ENCODE data around the gene TNPO2. TPM values are rescaled to one million over a fixed set of nuclear protein-coding genes. Genes with fewer than 3 reads are reported as not detected.

TNPO2 gene
- total RNA-seq, 4 donors from 2014 or later: 56.1 to 120 (median 77.6) TPM

- peaks cover 0 to 23% (median 11%) of the 10 kb centered on the region in 4 donors for H3K4me1 ChIP-seq
- 7 to 9% methylated on average over 42 to 52 of the region's 59 CpGs for WGBS, 2 donors
- peak; percentile 97 to 100 for DNase-seq (ENCODE audit: low spot score in 2 of 2)
- H3K27ac ChIP-seq: peak within 1 kb of the TSS; percentile 37 to 90 (median 89)
- peaks cover 0 to 33% (median 6%) of the 10 kb centered on the region in 3 donors for H3K36me3 ChIP-seq
- H3K9me3 ChIP-seq: no peaks in the 10 kb centered on the region
- TF ChIP-seq POLR2A (IDR thresholded peaks at IDR 0.05): peak in 1 of 2 donors; percentile 48
- peak; percentile 93 to 96 for TF ChIP-seq EP300 (IDR thresholded peaks at IDR 0.05)
- peak in 1 of 5 experiments; percentile 37 for TF ChIP-seq CTCF (IDR thresholded peaks at IDR 0.05)
- no peaks in the 10 kb centered on the region for H3K27me3 ChIP-seq
- H3K4me3 ChIP-seq: peak within 1 kb of the TSS; percentile 46 to 86 (median 74)
Observed at GRCh38 chr19:12696366-12697335, 27.1 kb downstream of the TNPO2 start, which contains the start of gene FBXW9. FBXW9 (minus strand) TSS chr19:12696631; CDS start chr19:12696581, 50 bp downstream.

GRCh38 chr19:12695997-12696365 lies 27.8 kb downstream of the TNPO2 start:
- peak overlapping the region; percentile 46 to 86 (median 74) for H3K4me3 ChIP-seq
- H3K4me1 ChIP-seq: peaks cover 0 to 23% (median 11%) of the 10 kb centered on the region in 4 donors
- H3K27me3 ChIP-seq: no peaks in the 10 kb centered on the region
- TF ChIP-seq POLR2A (IDR thresholded peaks at IDR 0.05) (no peak), EP300 (IDR thresholded peaks at IDR 0.05) (no peak), CTCF (IDR thresholded peaks at IDR 0.05) (no peak)
- H3K9me3 ChIP-seq: no peaks in the 10 kb centered on the region
- H3K27ac ChIP-seq: peak overlapping the region in 2 of 4 donors; percentile 89 to 90
- no peak for DNase-seq (ENCODE audit: low spot score in 2 of 2)
- peaks cover 0 to 26% (median 2%) of the 10 kb centered on the region in 3 donors for H3K36me3 ChIP-seq
- 0 to 5% methylated on average over 9 to 23 of the region's 36 CpGs for WGBS, 2 donors

GRCh38 chr19:12695514-12695913 lies 28.2 kb downstream of the TNPO2 start:
- Histone ChIP-seq H3K4me1 (peaks cover 0 to 23% (median 11%) of the 10 kb centered on the region in 4 donors), H3K36me3 (peaks cover 0 to 22% (median 0%) of the 10 kb centered on the region in 3 donors), H3K27ac (no peak overlapping the region), H3K27me3 (no peaks in the 10 kb centered on the region), H3K9me3 (no peaks in the 10 kb centered on the region), H3K4me3 (peak overlapping the region; percentile 46 to 86 (median 74))
- WGBS, 2 donors: 78 to 100% methylated on average over 1 of the region's 1 CpG
- TF ChIP-seq POLR2A (IDR thresholded peaks at IDR 0.05): no peak
- DNase-seq (ENCODE audit: low spot score in 2 of 2): no peak

GRCh38 chr19:12695096-12695495 lies 28.6 kb downstream of the TNPO2 start:
- peak overlapping the region in 1 of 4 donors; percentile 82 for H3K4me3 ChIP-seq
- H3K27ac ChIP-seq: no peak overlapping the region
- no peaks in the 10 kb centered on the region for H3K27me3 ChIP-seq
- H3K9me3 ChIP-seq: no peaks in the 10 kb centered on the region
- no peak for DNase-seq (ENCODE audit: low spot score in 2 of 2)
- no peak for TF ChIP-seq POLR2A (IDR thresholded peaks at IDR 0.05)
- no peak for TF ChIP-seq EP300 (IDR thresholded peaks at IDR 0.05)
- no peak for TF ChIP-seq CTCF (IDR thresholded peaks at IDR 0.05)
- WGBS, 2 donors: 77 to 85% methylated on average over 2 of the region's 2 CpGs
- peaks cover 0 to 22% (median 0%) of the 10 kb centered on the region in 3 donors for H3K36me3 ChIP-seq
- H3K4me1 ChIP-seq: peaks cover 0 to 23% (median 11%) of the 10 kb centered on the region in 4 donors

GRCh38 chr19:12694641-12695040 lies 29.1 kb downstream of the TNPO2 start:
- peaks cover 0 to 22% (median 0%) of the 10 kb centered on the region in 3 donors for H3K36me3 ChIP-seq
- DNase-seq (ENCODE audit: low spot score in 2 of 2): no peak
- 93 to 95% methylated on average over 8 to 16 of the region's 16 CpGs for WGBS, 2 donors
- H3K27me3 ChIP-seq: no peaks in the 10 kb centered on the region
- H3K4me1 ChIP-seq: peaks cover 0 to 23% (median 11%) of the 10 kb centered on the region in 4 donors
- H3K27ac ChIP-seq: no peak overlapping the region
- TF ChIP-seq POLR2A (IDR thresholded peaks at IDR 0.05) (no peak), EP300 (IDR thresholded peaks at IDR 0.05) (no peak), CTCF (IDR thresholded peaks at IDR 0.05) (no peak)
- H3K9me3 ChIP-seq: no peaks in the 10 kb centered on the region
- H3K4me3 ChIP-seq: no peak overlapping the region

All from tibial nerve (tissue), 4 donors.